GM23338 (cell line): ENCODE results near the gene NCLN.

ENCODE experiments used
- CREB1 ChIP-seq: fragments of 250-450 bp; sonication (Bioruptor Pico); IDR thresholded peaks from 2 replicates; pipeline ENCODE4 v1.5.0; 2020; ENCODE audit warnings: low read depth, mild to moderate bottlenecking, moderate library complexity
- CTCF ChIP-seq, 2 experiments: fragments of 200-600 bp in 1 of 2; sonication (generic) in 1 of 2; conservative IDR thresholded peaks; 2 replicates each; pipeline versions ENCODE4 v1.5.1 to v1.6.1; 2016 to 2017; ENCODE audit warnings: antibody characterized with exemption in 2 of 2, low read depth in 2 of 2, mild to moderate bottlenecking in 2 of 2, moderate library complexity in 1 of 2
- ETS1 ChIP-seq: IDR thresholded peaks from 2 replicates; pipeline ENCODE4 v1.6.1; 2016; ENCODE audit warnings: antibody characterized with exemption
- EZH2 ChIP-seq: fragments of 200-600 bp; sonication (generic); IDR thresholded peaks from one replicate; pipeline ENCODE4 v1.8.0; 2017; ENCODE audit warnings: antibody characterized with exemption, mild to moderate bottlenecking, low read depth; ENCODE audit not compliant: unreplicated experiment
- EZH2phosphoT487 ChIP-seq: fragments of 200-600 bp; sonication (generic); IDR thresholded peaks from one replicate; pipeline ENCODE4 v1.8.1; 2018; ENCODE audit warnings: antibody characterized with exemption; ENCODE audit not compliant: unreplicated experiment
- JUNB ChIP-seq: IDR thresholded peaks from one replicate; pipeline ENCODE4 v1.6.1; 2016; ENCODE audit warnings: antibody characterized with exemption; ENCODE audit not compliant: unreplicated experiment
- NANOG ChIP-seq: IDR thresholded peaks from 2 replicates; pipeline ENCODE4 v1.6.1; 2016; ENCODE audit warnings: antibody characterized with exemption, borderline replicate concordance
- POLR2AphosphoS5 ChIP-seq: IDR thresholded peaks from 2 replicates; pipeline ENCODE4 v1.6.1; 2016; ENCODE audit warnings: antibody characterized with exemption, low read depth
- REST ChIP-seq: IDR thresholded peaks from one replicate; pipeline ENCODE4 v1.6.1; 2018; ENCODE audit warnings: antibody characterized with exemption; ENCODE audit not compliant: unreplicated experiment
- STAT1 ChIP-seq: IDR thresholded peaks from one replicate; pipeline ENCODE4 v1.6.1; 2016; ENCODE audit warnings: antibody characterized with exemption; ENCODE audit not compliant: unreplicated experiment
- ZNF114 ChIP-seq: fragments of 250-450 bp; sonication (Bioruptor Pico); IDR thresholded peaks from 2 replicates; pipeline ENCODE4 v1.5.0; 2020; ENCODE audit warnings: mild to moderate bottlenecking, moderate library complexity
- ZNF331 ChIP-seq: fragments of 250-450 bp; sonication (Bioruptor Pico); IDR thresholded peaks from 2 replicates; pipeline ENCODE4 v1.5.0; 2020; ENCODE audit warnings: low read depth, mild to moderate bottlenecking, moderate library complexity
- ZNF462 ChIP-seq: fragments of 250-450 bp; sonication (Bioruptor Pico); IDR thresholded peaks from 2 replicates; pipeline ENCODE4 v1.5.0; 2020; ENCODE audit warnings: mild to moderate bottlenecking, moderate library complexity

- TF ChIP-seq CTCF (conservative IDR thresholded peaks at IDR 0.05; ENCODE audit: low read depth in 2 of 2) (no peak), POLR2AphosphoS5 (no peak), EZH2 (no peak), CREB1 (CRISPR knock-in tag) (no peak), ZNF331 (CRISPR knock-in tag) (no peak), EZH2phosphoT487 (no peak), REST (no peak), JUNB (no peak), ETS1 (no peak), ZNF114 (CRISPR knock-in tag) (no peak), STAT1 (no peak), NANOG (no peak), ZNF462 (CRISPR knock-in tag) (no peak)
These were observed 4.2 kb downstream of the NCLN start for GRCh38 chr19:3189702-3190469.
